Measurements from ENCODE around the gene KRTAP9-7.

KRTAP9-7 gene

DNA sequence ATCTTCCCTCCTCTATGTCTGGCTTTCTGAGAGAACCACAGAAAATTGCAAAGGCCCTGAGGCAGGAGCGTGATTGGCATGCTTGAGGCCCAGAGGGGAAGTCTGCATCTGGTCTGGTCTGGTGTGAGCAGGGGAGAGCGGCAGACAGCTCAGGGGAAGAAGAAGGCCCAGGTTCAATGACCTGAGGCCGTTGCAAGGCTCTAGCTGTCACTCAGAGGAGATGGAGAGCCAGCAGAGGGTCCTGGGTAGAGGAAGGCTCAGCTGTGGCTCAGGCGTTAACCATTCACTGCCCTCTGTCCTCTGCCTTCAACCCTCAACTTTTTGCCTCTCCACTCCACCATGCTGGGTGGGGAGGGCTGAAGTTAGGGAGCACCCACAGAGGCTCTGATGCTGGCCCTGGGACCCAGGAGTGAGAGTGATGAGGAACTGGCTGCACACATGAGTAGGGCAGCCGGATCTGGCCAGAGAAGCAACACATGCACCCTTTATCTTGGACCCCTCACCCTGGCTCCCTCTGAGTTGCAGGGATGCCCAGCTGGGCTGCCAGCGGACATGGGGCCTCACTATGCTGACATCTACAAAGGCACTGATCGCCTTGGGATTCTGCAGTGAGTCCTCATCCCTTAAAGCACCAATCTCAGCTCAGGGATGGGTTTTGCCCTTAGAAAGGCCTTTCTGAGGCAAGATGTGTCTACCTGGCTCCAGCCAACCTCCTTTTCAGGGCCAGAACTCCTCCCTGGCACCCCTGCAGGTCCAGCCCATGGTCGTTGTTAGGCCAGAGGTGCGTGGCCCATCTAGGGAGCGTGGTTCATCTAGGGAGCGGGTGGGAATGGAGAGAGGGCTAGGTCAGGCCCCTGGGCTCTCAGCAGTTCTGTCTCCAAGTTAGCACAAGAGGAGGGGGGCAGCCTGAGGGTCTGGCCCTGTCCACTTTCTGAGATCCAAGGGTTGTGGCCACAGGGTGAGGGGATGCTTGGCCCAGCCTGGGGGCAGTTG is 47.7 kb downstream of the KRTAP9-7 start:
- DNase-seq: no peak

GRCh38 chr17:41324180-41325075 is 48.9 kb downstream of the KRTAP9-7 start:
- no peak for DNase-seq

GRCh38 chr17:41325126-41325525 is 49.6 kb downstream of the KRTAP9-7 start:
- no peak for DNase-seq

DNA sequence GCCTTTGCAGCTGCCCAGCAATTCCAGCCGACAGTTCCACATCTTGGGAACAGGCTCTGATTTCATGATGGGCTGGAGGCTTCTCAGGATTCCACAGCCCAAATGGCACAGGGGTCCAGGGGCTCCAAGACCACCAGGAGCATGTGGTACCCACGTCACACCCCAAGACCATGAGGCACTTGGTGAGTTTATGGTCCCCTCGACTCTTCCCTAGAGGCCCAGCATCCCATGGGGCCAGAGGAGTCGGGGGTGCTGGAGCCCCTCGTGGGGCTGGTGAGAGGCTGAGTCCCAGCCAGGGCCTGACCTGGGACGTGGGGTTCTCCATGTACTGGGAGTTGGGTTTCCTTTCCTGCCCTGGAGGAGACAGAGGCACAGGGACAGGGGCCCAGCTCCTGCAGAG is 50.1 kb downstream of the KRTAP9-7 start:
- no peak for DNase-seq

Data from fibroblast of upper back skin (primary cell).